ENCODE results near the gene LHPP. TPM values are rescaled to one million over a fixed set of nuclear protein-coding genes. Genes with fewer than 3 reads are reported as not detected.

The LHPP gene
- total and polyA plus RNA-seq, 3 donors from 2014 or later: 34.2 to 46.0 (median 45.0) TPM

DNA sequence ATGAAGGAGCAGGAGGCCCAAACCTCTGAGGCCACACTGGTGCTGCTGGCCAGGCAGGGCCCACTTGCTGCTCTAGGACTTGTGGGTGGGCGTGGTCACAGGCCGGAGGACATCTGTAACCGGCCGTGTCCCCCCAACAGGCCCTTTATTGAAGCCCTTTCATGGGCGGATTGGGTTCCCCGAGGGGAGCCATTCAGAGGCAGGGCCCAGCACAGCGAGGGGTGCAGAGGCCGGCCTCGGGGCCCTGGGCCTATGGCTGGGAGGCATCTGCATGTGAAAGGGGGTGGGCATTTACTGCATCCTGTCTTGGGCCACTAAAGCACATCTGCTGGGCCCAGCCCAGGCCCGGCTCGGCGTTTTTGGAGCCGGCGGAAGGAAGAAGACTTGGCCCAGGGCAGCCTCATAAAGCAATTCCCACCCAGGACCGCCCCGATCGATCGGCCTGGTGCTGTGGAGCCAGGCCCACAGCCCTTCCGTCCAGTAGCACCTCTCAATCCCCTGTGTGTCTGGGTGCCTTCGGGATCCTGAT is 8.4 kb downstream of the LHPP start:
- Histone ChIP-seq H3K4me3 (no peak overlapping the region), H3K27me3 (no peaks in the 10 kb centered on the region), H3K9me3 (no peaks in the 10 kb centered on the region), H3K36me3 (ENCODE audit: low read depth, missing control alignments) (no peaks in the 10 kb centered on the region), H3K27ac (no peak overlapping the region), H3K4me1 (peaks cover 9% of the 10 kb centered on the region)
- intact Hi-C loops (cut with DNase I; ENCODE audit: low total_unique reads): no loop called here
- DNase-seq: no peak
- WGBS, 2 donors: 78 to 80% methylated on average over 6 to 14 of the region's 20 CpGs
- TF ChIP-seq CTCF (IDR thresholded peaks at IDR 0.05) (no peak), POLR2A (IDR thresholded peaks at IDR 0.05) (no peak)

DNA sequence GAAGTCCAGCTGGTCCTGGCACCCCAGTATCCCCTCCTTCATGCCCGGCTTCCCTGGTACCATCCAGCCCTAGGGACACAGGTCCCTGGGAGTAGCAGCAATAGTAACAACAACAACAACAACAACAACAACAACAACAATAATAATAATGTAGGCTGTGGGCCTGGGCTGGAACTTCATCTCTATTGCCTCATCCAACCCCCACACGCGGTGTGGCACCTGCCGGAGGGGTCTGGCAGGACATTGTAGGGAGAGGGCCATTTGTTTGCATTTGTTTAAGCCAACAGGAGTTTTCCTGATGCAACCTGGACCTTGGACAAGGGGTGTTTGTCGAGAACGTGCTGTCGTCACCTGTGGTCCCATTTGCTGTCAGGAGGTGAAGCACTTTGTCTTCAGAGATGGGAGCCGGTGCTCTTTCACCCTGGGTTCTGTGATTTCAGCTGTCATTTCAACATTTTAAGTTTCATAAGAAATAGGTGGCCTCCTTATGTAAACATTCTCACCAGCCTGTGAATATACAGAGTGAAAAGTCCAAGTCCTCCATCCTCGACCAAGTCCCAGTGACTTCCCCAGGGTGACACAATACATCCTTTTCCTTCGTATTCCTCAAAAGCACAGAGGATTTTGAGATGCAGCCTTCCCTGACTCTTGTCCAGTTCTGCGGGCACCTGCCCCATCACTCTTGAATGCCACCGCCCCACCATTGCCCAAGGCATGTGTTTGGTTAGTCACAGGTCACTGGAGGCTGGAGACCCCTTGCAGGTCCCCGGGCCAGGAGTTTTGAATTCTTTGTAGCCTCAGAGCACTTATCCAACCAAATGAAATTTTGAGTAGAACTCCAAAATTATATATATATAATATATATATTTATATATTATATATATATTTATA is 9.2 kb downstream of the LHPP start:
- peaks cover 1% of the 10 kb centered on the region for H3K4me1 ChIP-seq
- H3K36me3 ChIP-seq (ENCODE audit: low read depth, missing control alignments): no peaks in the 10 kb centered on the region
- no peak overlapping the region for H3K27ac ChIP-seq
- no peaks in the 10 kb centered on the region for H3K27me3 ChIP-seq
- H3K4me3 ChIP-seq: no peak overlapping the region
- no peaks in the 10 kb centered on the region for H3K9me3 ChIP-seq
- no peak for TF ChIP-seq POLR2A (IDR thresholded peaks at IDR 0.05)
- intact Hi-C loops (cut with DNase I; ENCODE audit: low total_unique reads): no loop called here
- WGBS, 2 donors: 90 to 91% methylated on average over 13 of the region's 13 CpGs
- DNase-seq: no peak

GRCh38 chr10:124472071-124472470 is 10.4 kb downstream of the LHPP start:
- no peak for DNase-seq
- Histone ChIP-seq H3K9me3 (no peaks in the 10 kb centered on the region), H3K4me3 (no peak overlapping the region), H3K36me3 (ENCODE audit: low read depth, missing control alignments) (no peaks in the 10 kb centered on the region), H3K27me3 (no peaks in the 10 kb centered on the region), H3K4me1 (no peaks in the 10 kb centered on the region), H3K27ac (no peak overlapping the region)
- 90 to 97% methylated on average over 6 of the region's 6 CpGs for WGBS, 2 donors
- TF ChIP-seq POLR2A (IDR thresholded peaks at IDR 0.05) (no peak), CTCF (IDR thresholded peaks at IDR 0.05) (no peak)
- intact Hi-C loops (cut with DNase I; ENCODE audit: low total_unique reads): no loop called here

GRCh38 chr10:124473070-124473469 is 11.4 kb downstream of the LHPP start:
- Histone ChIP-seq H3K9me3 (no peaks in the 10 kb centered on the region), H3K36me3 (ENCODE audit: low read depth, missing control alignments) (no peaks in the 10 kb centered on the region), H3K27me3 (no peaks in the 10 kb centered on the region), H3K4me1 (no peaks in the 10 kb centered on the region), H3K27ac (no peak overlapping the region), H3K4me3 (no peak overlapping the region)
- WGBS, 2 donors: 74 to 86% methylated on average over 3 of the region's 3 CpGs
- intact Hi-C loops (cut with DNase I; ENCODE audit: low total_unique reads): no loop called here
- DNase-seq: no peak
- no peak for TF ChIP-seq CTCF (IDR thresholded peaks at IDR 0.05)

- H3K36me3 ChIP-seq (ENCODE audit: low read depth, missing control alignments): no peaks in the 10 kb centered on the region
- 80 to 85% methylated on average over 9 of the region's 9 CpGs for WGBS, 2 donors
- no peak overlapping the region for H3K27ac ChIP-seq
These were observed 13.0 kb downstream of the LHPP start for GRCh38 chr10:124474514-124475070.

More at GRCh38 chr10:124474514-124475070, 13.0 kb downstream of the LHPP start:
- DNase-seq: no peak
- TF ChIP-seq CTCF (IDR thresholded peaks at IDR 0.05) (no peak), POLR2A (IDR thresholded peaks at IDR 0.05) (no peak)
- intact Hi-C loops (cut with DNase I; ENCODE audit: low total_unique reads): no loop called here
- H3K4me3 ChIP-seq: no peak overlapping the region
- H3K27me3 ChIP-seq: no peaks in the 10 kb centered on the region
- H3K4me1 ChIP-seq: no peaks in the 10 kb centered on the region
- H3K9me3 ChIP-seq: no peaks in the 10 kb centered on the region
